ENCODE data around the gene EWSR1. TPM values are rescaled to one million over a fixed set of nuclear protein-coding genes. Genes with fewer than 3 reads are reported as not detected.

Gene EWSR1
- total RNA-seq (302 and 305 TPM in 2 replicates), polyA plus RNA-seq (563 and 588 TPM in 2 replicates), polyA minus RNA-seq (389 and 446 TPM in 2 replicates), Bru-seq, nascent RNA (percentile 98 among the genes with signal in this experiment), BruChase-seq, experiment 1, labeled RNA remaining after a 6-hour chase (percentile 93 among the genes with signal in this experiment), BruChase-seq, experiment 2, labeled RNA remaining after a 2-hour chase (percentile 98 among the genes with signal in this experiment)
- polyA plus RNA-seq (2011; cell fraction: cytosol; rRNA removed): 186 and 237 TPM in 2 replicates
- polyA plus RNA-seq (2011; cell fraction: nucleus; rRNA removed): 1,153 and 1,220 TPM in 2 replicates
- 226 and 267 TPM in 2 replicates for polyA plus RNA-seq (2012)
- polyA minus RNA-seq (2011; cell fraction: cytosol; rRNA and poly(A)+ RNA removed): 152 TPM
- polyA minus RNA-seq (2011; cell fraction: nucleus; rRNA and poly(A)+ RNA removed): 257 and 351 TPM in 2 replicates
- long read RNA-seq, transcript EWSR1-207 (17 exons, 2,207 nt): major isoform, 143 of 533 reads
- long read RNA-seq, transcript EWSR1-215 (8 exons, 2,630 nt): minor isoform, 14 of 533 reads
- long read RNA-seq, transcript EWSR1-206 (17 exons, 2,654 nt): minor isoform, 135 of 533 reads
- long read RNA-seq, partial matches to known transcripts: 170 of 533 reads
- long read RNA-seq, other reads (novel, unspliced or antisense): 65 of 533 reads

- peak within 1 kb of the TSS; percentile 75 to 85 (median 84) for H3K4me3 ChIP-seq (replicated peaks in 1 of 3; ENCODE audit: insufficient read depth in 1 of 3, low read depth in 1 of 3, low read length in 3 of 3)
- H4K20me1 ChIP-seq (replicated peaks; ENCODE audit: control insufficient read depth, extremely low read depth, insufficient read depth, low read length): peaks cover 19% of the 10 kb centered on the region
- intact Hi-C loops (cut with micrococcal nuclease): loop anchor here (5.0 kb wide), 1 partner anchor 39 kb away; the partner anchor contains the start of gene GAS2L1
- peak within 1 kb of the TSS; percentile 95 for H3K4me2 ChIP-seq (ENCODE audit: insufficient read depth, low read length)
- dilution Hi-C loops (cut with MboI; ENCODE audit: extremely low pct_ligation_motif_present, low sequenced_read_pairs): no loop called here
- peak within 1 kb of the TSS; percentile 100 for H3K27ac ChIP-seq (ENCODE audit: insufficient read depth, low read depth, low read length)
- H3K27me3 ChIP-seq (ENCODE audit: control insufficient read depth in 2 of 2, insufficient read depth in 2 of 2, low read length in 2 of 2): no peaks in the 10 kb centered on the region
- H3K79me2 ChIP-seq (ENCODE audit: control insufficient read depth, insufficient read depth, low read length): peaks cover 67% of the 10 kb centered on the region
- H3K36me3 ChIP-seq (ENCODE audit: control insufficient read depth in 2 of 2, extremely low read depth in 1 of 2, insufficient read depth in 2 of 2, low read length in 2 of 2): peaks cover 15 to 19% of the 10 kb centered on the region in 2 experiments
- TF ChIP-seq, protein P1, sequence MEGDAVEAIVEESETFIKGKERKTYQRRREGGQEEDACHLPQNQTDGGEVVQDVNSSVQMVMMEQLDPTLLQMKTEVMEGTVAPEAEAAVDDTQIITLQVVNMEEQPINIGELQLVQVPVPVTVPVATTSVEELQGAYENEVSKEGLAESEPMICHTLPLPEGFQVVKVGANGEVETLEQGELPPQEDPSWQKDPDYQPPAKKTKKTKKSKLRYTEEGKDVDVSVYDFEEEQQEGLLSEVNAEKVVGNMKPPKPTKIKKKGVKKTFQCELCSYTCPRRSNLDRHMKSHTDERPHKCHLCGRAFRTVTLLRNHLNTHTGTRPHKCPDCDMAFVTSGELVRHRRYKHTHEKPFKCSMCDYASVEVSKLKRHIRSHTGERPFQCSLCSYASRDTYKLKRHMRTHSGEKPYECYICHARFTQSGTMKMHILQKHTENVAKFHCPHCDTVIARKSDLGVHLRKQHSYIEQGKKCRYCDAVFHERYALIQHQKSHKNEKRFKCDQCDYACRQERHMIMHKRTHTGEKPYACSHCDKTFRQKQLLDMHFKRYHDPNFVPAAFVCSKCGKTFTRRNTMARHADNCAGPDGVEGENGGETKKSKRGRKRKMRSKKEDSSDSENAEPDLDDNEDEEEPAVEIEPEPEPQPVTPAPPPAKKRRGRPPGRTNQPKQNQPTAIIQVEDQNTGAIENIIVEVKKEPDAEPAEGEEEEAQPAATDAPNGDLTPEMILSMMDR (IDR thresholded peaks at IDR 0.05; ENCODE audit: extremely low read depth in 1 of 2, insufficient read depth in 1 of 2, low read depth in 1 of 2, low read length in 2 of 2): no peak
- TF ChIP-seq MAX (IDR thresholded peaks at IDR 0.05; ENCODE audit: insufficient read depth, insufficient read length) (peak; percentile 26), POLR2A (IDR thresholded peaks at IDR 0.05; ENCODE audit: low read depth, low read length) (peak; percentile 73), GATA2 (IDR thresholded peaks at IDR 0.05; ENCODE audit: insufficient read depth, insufficient read length, low read depth, low read length) (no peak), FOS (IDR thresholded peaks at IDR 0.05; ENCODE audit: borderline replicate concordance, insufficient read depth, low read length) (peak; percentile 64)
- H3K9me3 ChIP-seq (replicated peaks; ENCODE audit: control insufficient read depth, insufficient read depth, low read length): no peaks in the 10 kb centered on the region
- H3K9ac ChIP-seq (replicated peaks; ENCODE audit: extremely low read depth, insufficient read depth, low read length): peak within 1 kb of the TSS; percentile 100
- FAIRE-seq: peak; percentile 84
- peaks cover 40% of the 10 kb centered on the region for H3K4me1 ChIP-seq (ENCODE audit: control insufficient read depth, extremely low read depth, insufficient read depth, low read length)
- DNase-seq (ENCODE audit: low read depth, low spot score): peak; percentile 93
- POLR2A ChIA-PET: no interaction called here
- H2AFZ ChIP-seq (ENCODE audit: low read depth, low read length): peak within 1 kb of the TSS; percentile 90
- CTCF ChIA-PET: interaction anchor here (2.2 kb wide), 1 partner anchor 22 kb away, joined by 11 read pairs; no protein-coding TSS in a partner anchor
- no TSS peak for BruUV-seq (replicated peaks)
- H3K9me1 ChIP-seq (replicated peaks; ENCODE audit: control insufficient read depth, extremely low read depth, insufficient read depth, low read length): no peaks in the 10 kb centered on the region
Observed at GRCh38 chr22:29267858-29268510, at the start of gene EWSR1, which contains the start of gene RHBDD3. TSS of gene EWSR1 (plus strand) at chr22:29268268. CDS start at chr22:29268337, 69 bp downstream. TSS of gene RHBDD3 (minus strand) at chr22:29267981. CDS start at chr22:29265626, 2,355 bp downstream.

Data from endothelial cell of umbilical vein (primary cell).